T-helper 17 cell (primary cell): ENCODE data around the gene UBALD1. TPM values are rescaled to one million over a fixed set of nuclear protein-coding genes. Genes with fewer than 3 reads are reported as not detected.
"Not testable (repeated sequence)": the region's sequence is repeated elsewhere in the genome, so short reads cannot be mapped to it uniquely, and the experiment has no call there.

Experiments used
- ATAC-seq: fragments of 150-1000 bp; cut with Tn5 transposase; 2 replicates; pipeline ENCODE4 v1.10.0; 2021; ENCODE audit warnings: mild to moderate bottlenecking, moderate library complexity
- DNase-seq, 3 donors: peaks; one replicate each; pipeline versions ENCODE4 v3.0.0 to v3.0.0-alpha.2; 2020 to 2021
- H3K9me3 ChIP-seq: one replicate; pipeline ENCODE4 v1.7.0; 2013; ENCODE audit warnings: low read length, mild to moderate bottlenecking; ENCODE audit not compliant: control insufficient read depth, poor library complexity, severe bottlenecking
- H3K27ac Mint-ChIP-seq: one replicate; pipeline ENCODE4 v1.8.0; 2022; ENCODE audit warnings: mild to moderate bottlenecking, moderate library complexity, mixed read lengths
- H3K27me3 Mint-ChIP-seq: one replicate; pipeline ENCODE4 v1.8.0; 2022; ENCODE audit warnings: mixed read lengths
- H3K36me3 Mint-ChIP-seq: one replicate; pipeline ENCODE4 v1.8.0; 2022; ENCODE audit warnings: low read depth, mixed read lengths
- H3K4me1 Mint-ChIP-seq: one replicate; pipeline ENCODE4 v1.8.0; 2022; ENCODE audit warnings: mild to moderate bottlenecking, mixed read lengths
- H3K4me3 Mint-ChIP-seq: one replicate; pipeline ENCODE4 v1.8.0; 2022; ENCODE audit warnings: mild to moderate bottlenecking, moderate library complexity, mixed read lengths
- total RNA-seq, 4 donors: library from RNA in 2 of 4; stranded (reverse) in 2 of 4; gene quantifications; one replicate each; pipeline ENCODE4 v1.2.3 and lab custom pipeline; 2022 to 2026

Gene UBALD1
- total RNA-seq, 2 donors from 2014 or later = 25.8 to 26.6 TPM

DNA sequence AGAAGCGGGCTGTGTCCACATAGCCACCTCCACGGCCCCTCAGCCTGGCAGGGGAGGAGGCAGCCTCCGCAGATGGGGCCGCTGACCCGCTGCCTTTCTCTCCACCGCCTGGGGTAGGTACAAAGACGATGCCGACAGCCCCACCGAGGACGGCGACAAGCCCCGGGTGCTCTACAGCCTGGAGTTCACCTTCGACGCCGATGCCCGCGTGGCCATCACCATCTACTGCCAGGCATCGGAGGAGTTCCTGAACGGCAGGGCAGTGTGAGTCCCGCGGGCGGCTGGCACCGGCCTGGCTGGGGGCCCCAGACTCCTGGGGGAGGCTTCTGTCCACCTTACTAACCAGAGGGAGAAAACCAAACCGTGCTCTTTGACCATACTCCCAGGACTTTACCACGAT lies 37.9 kb upstream of the UBALD1 start:
- H3K27me3 Mint-ChIP-seq = no peaks in the 10 kb centered on the region
- H3K9me3 ChIP-seq = no peaks in the 10 kb centered on the region
- no peak for ATAC-seq
- H3K27ac Mint-ChIP-seq = no peak overlapping the region
- H3K4me3 Mint-ChIP-seq = no peak overlapping the region
- no peak for DNase-seq
- no peaks in the 10 kb centered on the region for H3K36me3 Mint-ChIP-seq
- peaks cover 13% of the 10 kb centered on the region for H3K4me1 Mint-ChIP-seq

DNA sequence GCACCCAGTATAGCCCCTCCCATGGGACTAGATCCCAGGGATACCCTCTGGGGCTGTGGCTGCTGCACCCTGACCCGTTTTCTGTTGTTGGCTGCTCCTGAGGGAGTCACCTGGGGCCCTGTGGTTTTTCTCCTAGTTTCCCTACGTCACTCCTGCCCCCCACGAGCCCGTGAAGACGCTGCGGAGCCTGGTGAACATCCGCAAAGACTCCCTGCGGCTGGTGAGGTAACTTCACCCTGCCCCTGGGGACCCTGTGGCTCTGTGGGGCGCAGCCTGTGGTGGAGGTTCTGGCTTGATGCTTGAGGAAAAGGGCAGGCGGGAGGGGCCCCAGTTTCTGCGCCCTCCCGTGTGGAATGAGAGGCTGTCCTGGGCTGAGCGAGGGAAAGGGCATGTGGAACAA lies 37.1 kb upstream of the UBALD1 start:
- no peak for ATAC-seq
- peaks cover 13% of the 10 kb centered on the region for H3K4me1 Mint-ChIP-seq
- no peak overlapping the region for H3K27ac Mint-ChIP-seq

DNA sequence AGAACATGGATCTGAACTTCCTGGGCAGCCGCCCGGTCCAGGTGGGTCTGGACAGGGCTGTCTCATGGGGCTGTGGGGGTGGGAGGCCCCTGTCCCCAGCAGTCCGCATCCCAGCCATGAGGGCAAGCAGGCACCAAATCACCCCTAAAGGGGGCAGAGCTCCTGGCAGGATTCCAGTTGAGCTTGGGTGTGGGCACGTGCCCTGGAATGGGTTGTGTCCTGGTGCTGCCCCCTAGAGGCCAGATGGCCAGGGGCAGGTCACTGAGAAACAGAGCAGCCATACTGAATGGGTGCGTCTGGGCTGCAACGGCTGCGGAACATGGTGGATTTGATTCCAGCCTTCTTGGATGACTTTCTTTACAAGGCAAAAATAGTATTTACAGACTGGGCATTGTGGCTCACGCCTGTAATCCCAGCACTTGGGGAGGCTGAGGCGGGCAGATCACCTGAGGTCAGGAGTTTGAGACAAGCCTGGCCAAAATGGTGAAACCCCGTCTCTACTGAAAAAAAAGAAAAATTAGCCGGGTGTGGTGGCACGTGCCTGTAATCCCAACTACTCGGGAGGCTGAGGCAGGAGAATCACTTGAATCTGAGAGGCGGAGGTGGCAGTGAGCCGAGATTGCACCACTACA lies 35.9 kb upstream of the UBALD1 start:
- ATAC-seq = peak; percentile 81
- H3K9me3 ChIP-seq, H3K27me3 Mint-ChIP-seq, H3K36me3 Mint-ChIP-seq: not testable (repeated sequence)
- peaks cover 13% of the 10 kb centered on the region for H3K4me1 Mint-ChIP-seq
- peak; percentile 59 to 74 (median 61) for DNase-seq
- H3K4me3 Mint-ChIP-seq = peak overlapping the region; percentile 19
- H3K27ac Mint-ChIP-seq = peak overlapping the region; percentile 86

More for the DNA sequence above, 37.1 kb upstream of the UBALD1 start:
- Mint-ChIP-seq H3K27me3 (no peaks in the 10 kb centered on the region), H3K36me3 (no peaks in the 10 kb centered on the region), H3K4me3 (no peak overlapping the region)
- DNase-seq = no peak
- no peaks in the 10 kb centered on the region for H3K9me3 ChIP-seq

DNA sequence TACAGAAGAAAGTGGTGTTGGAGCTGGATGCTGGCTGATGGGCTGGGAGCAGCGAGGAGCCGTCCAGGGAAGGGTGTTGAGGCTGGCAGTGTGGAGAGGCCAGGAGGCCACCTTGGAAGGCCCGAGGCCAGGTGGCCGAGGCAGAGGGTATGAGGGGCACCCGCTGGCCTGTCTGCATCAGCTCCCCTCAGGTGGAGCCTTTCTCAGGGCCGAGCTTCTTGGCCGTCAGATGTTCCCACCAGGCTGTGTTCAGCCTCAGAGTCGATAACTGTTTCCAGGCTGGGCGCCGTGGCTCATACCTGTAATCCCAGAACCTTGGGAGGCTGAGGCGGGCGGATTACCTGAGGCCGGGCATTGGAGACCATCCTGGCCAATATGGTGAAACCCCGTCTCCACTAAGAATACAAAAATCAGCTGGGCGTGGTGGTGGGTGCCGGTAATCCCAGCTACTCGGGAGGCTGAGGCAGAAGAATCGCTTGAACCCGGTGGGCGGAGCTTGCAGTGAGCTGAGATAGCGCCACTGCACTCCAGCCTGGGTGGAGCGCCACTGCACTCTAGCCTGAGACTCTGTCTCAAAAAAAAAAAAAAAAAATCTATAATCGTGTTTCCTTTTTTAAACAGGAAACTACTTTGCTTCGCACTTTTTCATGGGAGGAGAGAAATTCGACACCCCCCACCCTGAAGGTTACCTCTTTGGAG lies 35.2 kb upstream of the UBALD1 start:
- H3K36me3 Mint-ChIP-seq = no peaks in the 10 kb centered on the region
- peaks cover 17% of the 10 kb centered on the region for H3K4me1 Mint-ChIP-seq
- H3K27ac Mint-ChIP-seq = peak overlapping the region; percentile 86
- H3K4me3 Mint-ChIP-seq = peak overlapping the region; percentile 19
- ATAC-seq (peak; percentile 39), DNase-seq (no peak)
- H3K27me3 Mint-ChIP-seq = no peaks in the 10 kb centered on the region
- no peaks in the 10 kb centered on the region for H3K9me3 ChIP-seq

DNA sequence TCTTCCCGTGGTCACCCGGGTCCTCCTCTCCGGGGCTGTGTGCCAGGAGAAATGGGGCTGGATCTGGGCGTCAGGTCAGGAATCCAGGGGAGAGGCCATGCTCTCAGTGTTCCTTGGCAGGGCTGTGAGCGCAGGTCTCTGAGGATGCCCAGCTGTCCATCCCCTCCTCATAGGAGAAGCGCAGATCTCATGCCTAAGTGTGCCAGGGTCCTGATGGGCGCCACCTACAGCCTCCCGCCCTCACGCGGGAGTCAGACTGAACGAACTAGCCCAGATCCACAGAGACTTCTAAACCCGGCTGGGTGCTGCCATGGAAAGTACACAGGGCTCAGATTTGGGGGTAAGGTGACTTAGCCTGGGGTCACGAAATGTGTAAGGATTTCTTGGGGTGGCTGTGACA lies 34.2 kb upstream of the UBALD1 start:
- H3K27me3 Mint-ChIP-seq = no peaks in the 10 kb centered on the region
- H3K27ac Mint-ChIP-seq = peak overlapping the region; percentile 56
- ATAC-seq (no peak), DNase-seq (no peak)
- peaks cover 17% of the 10 kb centered on the region for H3K4me1 Mint-ChIP-seq
- H3K36me3 Mint-ChIP-seq = no peaks in the 10 kb centered on the region
- no peaks in the 10 kb centered on the region for H3K9me3 ChIP-seq
- H3K4me3 Mint-ChIP-seq = no peak overlapping the region

DNA sequence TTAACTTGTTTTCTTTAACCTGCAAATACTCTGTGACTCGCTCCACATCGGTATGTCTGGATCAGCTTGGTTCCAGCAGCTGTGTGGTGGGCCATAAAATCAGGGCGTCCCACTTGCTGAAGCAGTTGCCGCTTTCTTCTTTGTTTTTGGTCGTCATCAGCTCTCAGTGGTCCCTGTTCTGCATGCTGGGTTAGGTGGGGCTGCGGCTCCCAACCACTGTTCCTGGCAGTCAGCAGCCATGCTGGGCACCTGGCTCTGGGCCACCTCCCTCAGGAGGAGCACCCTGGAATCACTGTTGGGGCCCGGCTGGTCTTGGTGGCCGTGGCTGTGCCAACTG lies 32.9 kb upstream of the UBALD1 start:
- peaks cover 19% of the 10 kb centered on the region for H3K4me1 Mint-ChIP-seq
- ATAC-seq = no peak

DNA sequence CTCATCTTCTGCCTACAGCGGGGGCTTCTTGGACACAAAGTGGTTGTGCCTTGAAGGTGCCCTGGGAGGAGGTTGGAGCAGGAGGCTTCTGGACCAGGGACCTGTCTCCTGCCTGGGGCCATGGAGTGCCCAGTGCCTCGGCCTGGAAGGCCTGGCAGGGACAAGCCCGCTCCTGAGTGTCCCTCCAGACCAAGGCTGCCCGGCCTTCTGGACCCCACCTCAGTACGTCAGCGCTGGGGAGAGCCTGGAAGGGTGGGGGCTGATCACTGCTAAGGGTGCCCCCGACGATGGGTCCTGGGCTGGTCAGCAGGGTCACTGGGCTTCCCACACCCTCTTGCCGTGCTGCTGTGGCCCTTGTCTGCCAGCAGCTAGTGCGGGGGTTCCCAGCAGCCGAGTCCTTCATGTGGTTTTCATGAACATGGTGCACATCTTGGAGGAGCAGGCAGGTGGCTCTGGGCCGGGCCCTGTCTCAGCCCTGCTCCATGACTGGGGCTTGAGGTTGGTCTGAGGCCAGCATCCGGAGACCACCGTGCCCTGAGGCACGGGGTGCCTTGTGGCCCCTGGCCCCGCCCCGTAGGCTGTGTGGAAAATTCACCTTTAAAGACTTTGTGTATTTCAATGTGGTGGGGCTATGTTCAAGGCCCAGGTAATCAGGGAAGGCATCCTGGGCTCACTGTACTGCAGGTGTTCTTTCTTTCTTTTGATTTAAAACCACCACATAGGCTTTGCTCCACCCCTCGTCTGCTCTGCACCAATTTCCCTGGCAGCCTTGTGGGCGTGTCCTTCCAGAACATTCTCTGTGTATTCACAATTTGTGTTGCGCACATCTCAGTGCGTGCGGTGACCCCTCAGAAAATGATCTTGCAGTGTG lies 32.3 kb upstream of the UBALD1 start:
- H3K36me3 Mint-ChIP-seq = no peaks in the 10 kb centered on the region
- H3K4me1 Mint-ChIP-seq = peaks cover 19% of the 10 kb centered on the region
- H3K9me3 ChIP-seq = no peaks in the 10 kb centered on the region
- no peak overlapping the region for H3K27ac Mint-ChIP-seq
- peak; percentile 39 for ATAC-seq
- no peaks in the 10 kb centered on the region for H3K27me3 Mint-ChIP-seq
- no peak overlapping the region for H3K4me3 Mint-ChIP-seq
- no peak for DNase-seq

More for the DNA sequence above, 32.9 kb upstream of the UBALD1 start:
- Mint-ChIP-seq H3K27ac (no peak overlapping the region), H3K36me3 (no peaks in the 10 kb centered on the region), H3K4me3 (no peak overlapping the region), H3K27me3 (no peaks in the 10 kb centered on the region)
- DNase-seq = no peak
- H3K9me3 ChIP-seq = no peaks in the 10 kb centered on the region

DNA sequence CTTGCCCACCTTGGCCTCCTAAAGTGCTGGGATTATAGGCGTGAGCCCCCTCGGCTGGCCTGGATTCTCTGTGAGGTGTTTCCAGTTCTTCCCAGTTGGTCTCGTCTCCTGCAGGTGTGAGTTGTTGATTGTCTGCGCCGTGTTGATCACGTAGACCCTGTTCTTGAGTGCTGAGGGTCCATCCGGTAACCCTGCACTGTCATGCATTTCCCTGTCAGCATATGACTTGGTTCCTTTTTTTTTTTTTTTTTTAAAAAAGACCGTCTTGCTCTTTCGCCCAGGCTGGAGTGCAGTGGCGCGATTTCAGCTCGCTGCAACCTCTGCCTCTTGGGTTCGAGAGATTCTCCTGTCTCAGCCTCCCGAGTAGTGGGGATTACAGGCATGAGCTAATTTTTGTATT lies 27.2 kb upstream of the UBALD1 start:
- ATAC-seq = no peak

DNA sequence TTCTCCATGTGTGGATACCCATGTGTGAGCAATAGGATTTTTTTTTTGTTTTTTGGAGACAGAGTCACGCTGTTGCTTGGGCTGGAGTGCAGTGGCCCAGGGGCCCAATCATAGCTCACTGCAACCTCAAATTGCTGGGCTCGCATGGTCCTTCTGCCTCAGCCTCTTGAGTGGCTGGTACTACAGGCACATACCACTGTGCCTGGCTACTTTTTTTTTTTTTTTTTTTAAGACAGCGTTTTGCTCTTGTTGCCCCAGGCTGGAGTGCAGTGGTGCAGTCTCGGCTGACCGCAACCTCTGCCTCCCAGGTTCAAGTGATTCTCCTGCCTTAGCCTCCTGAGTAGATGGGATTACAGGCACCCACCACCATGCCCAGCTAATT lies 26.6 kb upstream of the UBALD1 start:
- no peaks in the 10 kb centered on the region for H3K9me3 ChIP-seq
- peak overlapping the region; percentile 90 for H3K27ac Mint-ChIP-seq
- no peak for DNase-seq
- no peaks in the 10 kb centered on the region for H3K36me3 Mint-ChIP-seq
- no peak for ATAC-seq
- H3K27me3 Mint-ChIP-seq = no peaks in the 10 kb centered on the region
- no peak overlapping the region for H3K4me3 Mint-ChIP-seq
- H3K4me1 Mint-ChIP-seq = peaks cover 19% of the 10 kb centered on the region

More for the DNA sequence above, 27.2 kb upstream of the UBALD1 start:
- H3K36me3 Mint-ChIP-seq = no peaks in the 10 kb centered on the region
- DNase-seq = no peak
- H3K4me1 Mint-ChIP-seq = peaks cover 19% of the 10 kb centered on the region
- no peak overlapping the region for H3K27ac Mint-ChIP-seq
- H3K27me3 Mint-ChIP-seq = no peaks in the 10 kb centered on the region
- H3K9me3 ChIP-seq = no peaks in the 10 kb centered on the region
- no peak overlapping the region for H3K4me3 Mint-ChIP-seq

DNA sequence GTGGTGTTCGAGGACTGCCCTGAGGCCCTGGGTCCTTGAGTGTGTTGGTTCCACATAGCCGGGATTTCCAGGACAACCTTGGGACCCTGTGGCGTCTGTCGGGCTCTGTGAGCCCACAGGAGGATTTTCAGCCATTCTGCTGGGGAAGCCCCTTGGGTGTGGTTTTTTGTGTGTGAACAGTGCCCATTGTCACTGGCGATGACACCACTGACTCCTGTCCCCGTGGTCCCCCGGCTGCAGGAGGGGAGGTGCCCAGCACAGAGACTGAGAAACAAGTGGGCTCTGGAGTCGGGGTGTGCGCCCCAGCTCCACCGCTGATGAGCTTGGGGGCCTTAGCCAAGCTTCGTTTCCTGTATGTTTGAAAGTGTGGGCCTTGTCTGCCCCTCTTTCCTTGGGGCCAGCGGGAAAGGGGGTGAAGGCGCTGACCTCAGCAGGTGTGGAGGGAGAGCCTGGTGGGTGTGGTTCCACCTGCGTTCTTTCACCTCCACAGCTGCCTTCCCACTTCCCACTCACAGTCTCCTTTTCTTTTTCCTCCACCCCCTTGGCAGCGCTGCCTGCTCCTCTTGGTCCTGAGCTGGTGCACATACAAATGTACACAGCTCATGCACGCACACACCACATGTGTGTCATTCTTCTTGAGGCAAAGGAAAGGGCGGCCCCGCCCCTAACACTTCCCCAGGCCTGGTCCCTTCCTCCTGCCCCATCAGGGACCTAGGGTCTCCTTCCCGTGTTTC lies 26.1 kb upstream of the UBALD1 start:
- Mint-ChIP-seq H3K27me3 (no peaks in the 10 kb centered on the region), H3K27ac (peak overlapping the region; percentile 90), H3K4me1 (peaks cover 19% of the 10 kb centered on the region), H3K4me3 (peak overlapping the region; percentile 69), H3K36me3 (no peaks in the 10 kb centered on the region)
- peak; percentile 39 for ATAC-seq
- no peaks in the 10 kb centered on the region for H3K9me3 ChIP-seq
- DNase-seq = no peak

DNA sequence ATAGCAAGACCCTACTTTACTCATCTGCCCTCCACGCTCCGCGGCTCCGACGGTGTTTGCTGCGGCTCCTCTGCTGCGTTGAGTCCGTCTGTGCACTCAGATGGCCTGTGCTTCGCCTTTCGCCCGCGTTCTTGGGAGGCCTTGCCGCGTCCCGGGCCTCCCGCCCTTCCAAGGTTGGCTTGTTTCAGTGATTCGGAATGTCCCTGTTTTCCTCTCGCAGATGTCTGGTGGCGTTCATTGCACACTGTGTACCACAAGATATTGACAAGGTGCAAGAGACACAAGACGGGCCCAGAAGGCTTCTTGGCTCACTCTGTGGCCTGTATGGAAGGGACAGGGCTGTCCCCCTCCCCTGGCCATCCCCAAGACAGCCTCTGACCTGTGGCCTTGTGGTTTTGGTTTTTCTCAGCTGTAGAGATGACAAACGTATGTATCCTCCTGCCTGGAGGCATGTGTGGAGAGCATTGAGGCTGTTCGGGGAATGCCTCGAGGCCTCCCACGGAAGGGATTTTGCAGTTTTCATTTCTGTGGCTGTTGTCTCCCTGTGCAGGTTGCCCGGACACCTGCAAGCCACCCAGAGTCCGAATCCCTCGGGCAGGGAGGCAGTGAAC lies 25.3 kb upstream of the UBALD1 start:
- H3K4me3 Mint-ChIP-seq = no peak overlapping the region
- H3K27me3 Mint-ChIP-seq = no peaks in the 10 kb centered on the region
- H3K27ac Mint-ChIP-seq = peak overlapping the region; percentile 65
- H3K9me3 ChIP-seq = no peaks in the 10 kb centered on the region
- peaks cover 15% of the 10 kb centered on the region for H3K4me1 Mint-ChIP-seq
- ATAC-seq = no peak
- DNase-seq = no peak
- no peaks in the 10 kb centered on the region for H3K36me3 Mint-ChIP-seq

DNA sequence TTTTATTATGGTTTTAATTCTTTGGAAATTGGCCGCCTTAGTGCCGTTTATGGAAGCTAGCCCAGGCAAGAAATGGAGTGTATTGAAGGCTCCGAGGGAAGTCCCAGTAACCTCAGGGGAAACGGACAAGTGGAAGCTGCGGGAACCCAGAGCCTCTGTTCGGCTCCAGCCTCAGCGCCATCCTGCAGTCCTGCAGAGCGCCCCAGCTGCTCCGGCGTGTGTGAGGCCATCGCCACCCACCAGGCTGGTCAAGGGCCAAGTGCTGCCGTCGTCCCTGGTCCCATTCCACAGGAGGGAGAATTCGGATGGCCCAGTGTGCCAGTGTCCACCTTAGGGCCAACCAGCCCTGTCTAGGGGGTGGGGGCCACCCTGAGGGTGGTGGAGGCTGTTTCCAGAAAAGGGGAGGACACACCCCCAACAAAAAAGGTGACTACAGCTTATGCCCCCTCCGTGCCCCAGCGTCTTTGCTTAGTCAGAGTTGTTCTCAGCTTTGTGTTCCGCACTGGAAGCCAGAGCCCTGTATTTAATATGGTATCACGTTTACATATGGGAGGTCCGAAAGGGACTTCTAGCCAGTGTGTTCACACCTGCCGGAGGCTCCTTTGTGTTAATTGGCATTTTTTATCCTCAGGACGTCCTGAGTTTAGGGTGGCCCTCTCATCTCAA lies 22.9 kb upstream of the UBALD1 start:
- no peak for ATAC-seq
- H3K4me3 Mint-ChIP-seq = no peak overlapping the region
- H3K9me3 ChIP-seq = no peaks in the 10 kb centered on the region
- peaks cover 13% of the 10 kb centered on the region for H3K4me1 Mint-ChIP-seq
- DNase-seq = no peak
- no peaks in the 10 kb centered on the region for H3K36me3 Mint-ChIP-seq
- peak overlapping the region; percentile 41 for H3K27ac Mint-ChIP-seq
- no peaks in the 10 kb centered on the region for H3K27me3 Mint-ChIP-seq
